ENCODE data around the gene CYTH4. TPM values are rescaled to one million over a fixed set of nuclear protein-coding genes. Genes with fewer than 3 reads are reported as not detected.

CYTH4 gene
- polyA plus RNA-seq, 1 donor from 2014 or later: not detected

DNA sequence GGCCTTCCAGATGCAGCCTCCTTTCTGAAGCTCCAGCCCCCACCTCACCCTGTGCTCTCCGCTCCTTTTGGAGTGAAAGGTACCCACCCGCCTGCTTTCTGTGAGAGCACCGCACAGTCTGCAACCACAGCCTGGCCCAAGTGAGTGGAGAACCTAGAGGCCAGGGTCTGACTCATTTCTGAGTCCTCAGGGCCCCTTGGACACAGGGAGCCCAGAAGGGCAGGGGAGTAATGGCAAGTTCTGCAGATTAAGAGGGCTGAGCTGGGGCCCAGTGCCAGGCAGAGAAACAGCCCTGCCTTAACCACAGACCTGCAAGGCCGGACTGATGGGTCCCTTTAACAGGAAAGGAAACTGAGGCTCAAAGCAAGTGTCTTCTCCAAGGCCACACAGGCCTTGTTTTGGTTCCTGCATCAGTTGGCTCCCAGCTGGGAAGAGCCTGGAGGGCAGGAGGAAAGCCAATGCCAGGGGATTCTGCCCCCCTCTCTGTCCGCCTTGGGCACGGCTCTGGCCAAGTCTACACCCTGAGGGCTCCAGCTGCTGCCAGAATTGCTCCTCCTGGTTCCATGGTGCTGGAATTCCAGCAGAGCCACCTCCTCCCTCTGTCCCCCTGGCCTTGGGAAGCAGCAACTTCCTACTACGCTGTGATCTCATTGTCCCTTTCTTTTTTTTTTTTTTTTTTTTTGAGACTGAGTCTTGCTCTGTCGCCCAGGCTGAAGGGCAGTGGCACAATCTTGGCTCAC lies 55.1 kb downstream of the CYTH4 start:
- no peaks in the 10 kb centered on the region for H3F3A ChIP-seq (ENCODE audit: insufficient read depth, low read length, poor library complexity, severe bottlenecking)
- no peak overlapping the region for H2AFZ ChIP-seq (ENCODE audit: low read depth, low read length)
- no peak overlapping the region for H3K27ac ChIP-seq (ENCODE audit: low read length)
- no peaks in the 10 kb centered on the region for H3K36me3 ChIP-seq (ENCODE audit: insufficient read depth, low read length)
- no peaks in the 10 kb centered on the region for H3K79me2 ChIP-seq (replicated peaks; ENCODE audit: insufficient read depth, low read length)
- no peaks in the 10 kb centered on the region for H3K9me2 ChIP-seq (ENCODE audit: insufficient read depth, low read length)
- H3K27me3 ChIP-seq (ENCODE audit: insufficient read depth, low read depth, low read length): peaks cover 36% of the 10 kb centered on the region
- H3K4me3 ChIP-seq (ENCODE audit: low read length): no peak overlapping the region
- H3K9me3 ChIP-seq (ENCODE audit: low read length): no peaks in the 10 kb centered on the region
- H3K4me2 ChIP-seq (ENCODE audit: low read length): no peak overlapping the region
- H4K20me1 ChIP-seq (ENCODE audit: insufficient read depth): no peaks in the 10 kb centered on the region
- no peak for TF ChIP-seq EP300 (conservative IDR thresholded peaks at IDR 0.05; ENCODE audit: poor library complexity, severe bottlenecking)
- no peak for TF ChIP-seq REST (IDR thresholded peaks at IDR 0.05; ENCODE audit: borderline replicate concordance)
- no peak for TF ChIP-seq TAF1 (IDR thresholded peaks at IDR 0.05; ENCODE audit: low read depth)
- TF ChIP-seq CTCF (IDR thresholded peaks at IDR 0.05; ENCODE audit: poor library complexity, severe bottlenecking): no peak
- TF ChIP-seq RAD21 (conservative IDR thresholded peaks at IDR 0.05): no peak
- no peak for TF ChIP-seq EZH2 (IDR thresholded peaks at IDR 0.05; ENCODE audit: borderline replicate concordance, insufficient read depth, low read length, poor library complexity, severe bottlenecking)
- TF ChIP-seq MXI1 (conservative IDR thresholded peaks at IDR 0.05; ENCODE audit: poor library complexity, severe bottlenecking): no peak
- no peak for TF ChIP-seq POLR2AphosphoS5 (IDR thresholded peaks at IDR 0.05)
- no peak for TF ChIP-seq SMC3 (conservative IDR thresholded peaks at IDR 0.05; ENCODE audit: poor library complexity)
- no peak overlapping the region for H3K9ac ChIP-seq (ENCODE audit: low read length)

GRCh38 chr22:37338539-37339246 lies 56.4 kb downstream of the CYTH4 start:
- Histone ChIP-seq H3K36me3 (ENCODE audit: insufficient read depth, low read length) (no peaks in the 10 kb centered on the region), H4K20me1 (ENCODE audit: insufficient read depth) (no peaks in the 10 kb centered on the region), H3K9me2 (ENCODE audit: insufficient read depth, low read length) (no peaks in the 10 kb centered on the region), H3F3A (ENCODE audit: insufficient read depth, low read length, poor library complexity, severe bottlenecking) (no peaks in the 10 kb centered on the region), H3K4me3 (ENCODE audit: low read length) (no peak overlapping the region), H2AFZ (ENCODE audit: low read depth, low read length) (no peak overlapping the region), H3K27ac (ENCODE audit: low read length) (no peak overlapping the region), H3K27me3 (ENCODE audit: insufficient read depth, low read depth, low read length) (peaks cover 23% of the 10 kb centered on the region), H3K79me2 (replicated peaks; ENCODE audit: insufficient read depth, low read length) (no peaks in the 10 kb centered on the region), H3K9me3 (ENCODE audit: low read length) (no peaks in the 10 kb centered on the region), H3K9ac (ENCODE audit: low read length) (no peak overlapping the region), H3K4me2 (ENCODE audit: low read length) (no peak overlapping the region)
- TF ChIP-seq MXI1 (conservative IDR thresholded peaks at IDR 0.05; ENCODE audit: poor library complexity, severe bottlenecking) (no peak), EZH2 (IDR thresholded peaks at IDR 0.05; ENCODE audit: borderline replicate concordance, insufficient read depth, low read length, poor library complexity, severe bottlenecking) (no peak), REST (IDR thresholded peaks at IDR 0.05; ENCODE audit: borderline replicate concordance) (no peak)

Measured in neural cell (in vitro differentiated cells).